Peyer's patch (tissue), 4 donors: ENCODE measurements around the gene LEKR1. TPM values are rescaled to one million over a fixed set of nuclear protein-coding genes. Genes with fewer than 3 reads are reported as not detected.

Source experiments
- DNase-seq, 3 donors: peaks; one replicate each; pipeline ENCODE4 v3.0.0-alpha.2; 2017 to 2019
- H3K27ac ChIP-seq, 4 donors: fragments of 200-600 bp; sonication (generic); one replicate each; pipeline ENCODE4 v1.5.1; 2016 to 2019
- H3K27me3 ChIP-seq, 2 donors: fragments of 200-600 bp; sonication (generic); one replicate each; pipeline ENCODE4 v1.5.1; 2019
- H3K36me3 ChIP-seq, 3 donors: fragments of 200-600 bp; sonication (generic); one replicate each; pipeline ENCODE4 v1.5.1; 2016 to 2019
- H3K4me1 ChIP-seq, 4 donors: fragments of 200-600 bp; sonication (generic); one replicate each; pipeline ENCODE4 v1.5.1; 2016 to 2019
- H3K4me3 ChIP-seq, 4 donors: fragments of 200-600 bp; sonication (generic); 1 replicate in 3 of 4; 2 replicates in 1 of 4; pipeline ENCODE4 v1.5.1; 2016 to 2019; ENCODE audit warnings: mild to moderate bottlenecking in 1 of 4
- H3K9me3 ChIP-seq, 4 donors: fragments of 200-600 bp; sonication (generic); one replicate each; pipeline ENCODE4 v1.5.1; 2016 to 2019; ENCODE audit warnings: mild to moderate bottlenecking in 1 of 4
- CTCF ChIP-seq, 6 experiments: fragments of 450-650 bp in 4 of 6; fragments of 200-600 bp in 2 of 6; sonication (generic) in 1 of 6; IDR thresholded peaks; one replicate each; pipeline ENCODE4 v1.5.1; 2017 to 2019; ENCODE audit warnings: antibody characterized with exemption in 6 of 6, mild to moderate bottlenecking in 3 of 6, moderate library complexity in 1 of 6
- POLR2A ChIP-seq, 2 donors: fragments of 450-650 bp; IDR thresholded peaks; one replicate each; pipeline ENCODE4 v1.5.1; 2017; ENCODE audit warnings: antibody characterized with exemption in 2 of 2, mild to moderate bottlenecking in 2 of 2, moderate library complexity in 2 of 2
- total RNA-seq, 4 donors: library from RNA; depleted of rRNA; stranded (reverse); fragments of >200 nt; gene quantifications; one replicate each; pipeline ENCODE4 v1.1.0, GENCODE V29; 2016

Gene LEKR1
- total RNA-seq, 4 donors from 2014 or later: 0.85 to 9.1 (median 0.94) TPM; not detected in 1

GRCh38 chr3:156816794-156817645 lies 9.1 kb upstream of the LEKR1 start:
- Histone ChIP-seq H3K4me1 (peaks cover 0 to 26% (median 7%) of the 10 kb centered on the region in 4 donors), H3K4me3 (peak overlapping the region; percentile 55 to 72 (median 66)), H3K9me3 (no peaks in the 10 kb centered on the region), H3K27me3 (no peaks in the 10 kb centered on the region), H3K27ac (peak overlapping the region; percentile 86 to 97 (median 92)), H3K36me3 (no peaks in the 10 kb centered on the region)
- TF ChIP-seq POLR2A (IDR thresholded peaks at IDR 0.05): peak; percentile 70 to 77
- TF ChIP-seq CTCF (IDR thresholded peaks at IDR 0.05): peak in 3 of 6 experiments; percentile 1 to 18 (median 4)
- DNase-seq: peak; percentile 87 to 95 (median 93)

GRCh38 chr3:156817646-156818272 lies 8.4 kb upstream of the LEKR1 start:
- Histone ChIP-seq H3K36me3 (no peaks in the 10 kb centered on the region), H3K4me3 (peak overlapping the region; percentile 55 to 72 (median 66)), H3K27me3 (no peaks in the 10 kb centered on the region), H3K9me3 (no peaks in the 10 kb centered on the region), H3K4me1 (peaks cover 0 to 21% (median 7%) of the 10 kb centered on the region in 4 donors), H3K27ac (peak overlapping the region; percentile 86 to 97 (median 92))
- no peak for DNase-seq
- TF ChIP-seq CTCF (IDR thresholded peaks at IDR 0.05) (no peak), POLR2A (IDR thresholded peaks at IDR 0.05) (no peak)

- H3K4me3 ChIP-seq: no peak overlapping the region
- no peaks in the 10 kb centered on the region for H3K27me3 ChIP-seq
- TF ChIP-seq CTCF (IDR thresholded peaks at IDR 0.05) (no peak), POLR2A (IDR thresholded peaks at IDR 0.05) (no peak)
- no peaks in the 10 kb centered on the region for H3K9me3 ChIP-seq
- peaks cover 0 to 18% (median 7%) of the 10 kb centered on the region in 4 donors for H3K4me1 ChIP-seq
- H3K27ac ChIP-seq: peak overlapping the region; percentile 86 to 97 (median 92)
- H3K36me3 ChIP-seq: no peaks in the 10 kb centered on the region
- DNase-seq: no peak
Measured at GRCh38 chr3:156818273-156818651, 7.9 kb upstream of the LEKR1 start.

- DNase-seq: no peak
- no peaks in the 10 kb centered on the region for H3K27me3 ChIP-seq
- H3K4me1 ChIP-seq: peaks cover 0 to 11% (median 7%) of the 10 kb centered on the region in 4 donors
- TF ChIP-seq CTCF (IDR thresholded peaks at IDR 0.05) (no peak), POLR2A (IDR thresholded peaks at IDR 0.05) (no peak)
- no peak overlapping the region for H3K27ac ChIP-seq
- no peaks in the 10 kb centered on the region for H3K36me3 ChIP-seq
- no peak overlapping the region for H3K4me3 ChIP-seq
- H3K9me3 ChIP-seq: no peaks in the 10 kb centered on the region
Measured at GRCh38 chr3:156818890-156819289, 7.3 kb upstream of the LEKR1 start.

GRCh38 chr3:156819842-156820691 lies 6.1 kb upstream of the LEKR1 start:
- Histone ChIP-seq H3K4me1 (peaks cover 0 to 11% (median 7%) of the 10 kb centered on the region in 4 donors), H3K27me3 (no peaks in the 10 kb centered on the region), H3K9me3 (no peaks in the 10 kb centered on the region), H3K36me3 (no peaks in the 10 kb centered on the region), H3K4me3 (no peak overlapping the region), H3K27ac (no peak overlapping the region)
- TF ChIP-seq POLR2A (IDR thresholded peaks at IDR 0.05) (no peak), CTCF (IDR thresholded peaks at IDR 0.05) (no peak)
- no peak for DNase-seq
